ENCODE data around the gene POLD1.
"Not testable (repeated sequence)": the region's sequence is repeated elsewhere in the genome, so short reads cannot be mapped to it uniquely, and the experiment has no call there.

POLD1 gene

DNA sequence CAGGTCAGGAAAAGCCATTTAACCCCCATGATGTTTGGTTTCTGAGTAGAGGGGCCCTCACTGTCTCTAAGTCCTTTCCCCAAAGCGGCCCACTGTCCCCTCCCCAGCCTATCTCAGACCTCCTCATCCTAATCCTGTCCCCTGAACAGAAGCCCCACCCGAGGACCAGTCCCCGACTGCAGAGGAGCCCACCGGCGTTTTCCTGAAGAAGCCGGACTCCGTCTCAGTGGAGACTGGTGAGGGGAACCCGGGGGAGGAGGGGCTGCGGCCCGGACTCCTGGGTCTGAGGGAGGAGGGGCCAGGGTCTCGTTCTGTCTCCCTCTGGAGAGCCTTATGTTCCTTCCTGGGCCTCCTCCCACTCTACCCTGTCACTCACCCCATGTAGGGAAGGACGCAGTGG lies 51.5 kb downstream of the POLD1 start:
- no peak for DNase-seq (ENCODE audit: low read depth in 2 of 2)

DNA sequence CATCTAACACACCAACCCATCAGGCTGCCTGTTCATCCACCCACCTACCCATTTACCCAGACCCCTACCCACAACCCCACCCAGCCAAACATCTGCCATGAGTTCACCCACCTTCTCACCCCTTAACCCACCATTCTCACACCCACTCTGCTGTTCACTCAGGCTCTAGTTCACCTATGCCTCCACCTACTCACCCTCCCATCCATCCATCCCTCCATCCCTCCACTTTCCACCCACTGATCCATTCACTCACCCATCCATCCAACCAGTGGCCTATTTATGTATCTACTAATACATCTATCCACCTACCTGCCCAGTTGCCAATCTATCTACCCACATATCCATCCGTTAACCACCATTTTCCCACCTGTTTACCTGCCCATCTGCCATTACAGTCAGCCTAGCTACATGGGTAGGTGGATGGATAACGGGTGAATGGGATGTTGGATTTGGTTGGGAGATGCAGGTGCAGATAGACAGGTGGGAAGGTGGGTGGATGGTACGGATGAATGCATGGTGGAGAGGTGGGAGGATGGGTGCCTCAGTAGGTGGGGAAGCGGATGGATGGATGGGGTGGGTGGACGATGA lies 53.8 kb downstream of the POLD1 start:
- no peak for DNase-seq (ENCODE audit: low read depth in 2 of 2)

DNA sequence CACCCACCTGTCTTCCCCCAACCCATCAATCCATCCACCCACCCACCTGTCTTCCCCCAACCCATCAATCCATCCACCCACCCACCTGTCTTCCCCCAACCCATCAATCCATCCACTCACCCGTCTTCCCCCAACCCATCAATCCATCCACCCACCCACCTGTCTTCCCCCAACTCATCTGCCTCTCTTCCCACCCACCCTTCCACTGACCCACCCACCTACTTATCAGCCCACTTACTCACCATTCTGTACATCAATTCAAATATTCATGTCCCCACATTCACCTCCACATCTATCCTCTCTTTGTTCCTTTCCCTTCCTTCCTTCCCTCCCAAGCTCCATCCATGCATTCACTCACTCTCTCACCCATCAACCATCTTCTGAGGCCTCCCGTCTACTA lies 55.0 kb downstream of the POLD1 start:
- not testable (repeated sequence) for DNase-seq (ENCODE audit: low read depth in 2 of 2)

DNA sequence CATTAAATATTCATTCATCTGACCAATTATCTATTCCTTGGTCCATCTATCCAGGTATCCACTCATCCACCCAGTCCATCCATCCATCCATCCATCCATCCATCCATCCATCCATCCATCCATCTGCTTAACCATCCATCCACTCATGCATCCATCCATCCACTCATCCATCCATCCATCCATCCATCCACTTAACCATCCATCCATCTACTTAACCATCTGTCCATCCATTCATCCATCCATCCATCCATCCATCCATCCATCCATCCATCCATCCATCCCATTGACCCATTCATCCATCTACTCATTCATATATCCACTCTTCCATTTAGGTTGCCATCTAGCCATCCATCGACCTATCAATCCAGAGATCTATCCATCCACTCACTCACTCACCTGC lies 59.9 kb downstream of the POLD1 start:
- DNase-seq (ENCODE audit: low read depth in 2 of 2): no peak

DNA sequence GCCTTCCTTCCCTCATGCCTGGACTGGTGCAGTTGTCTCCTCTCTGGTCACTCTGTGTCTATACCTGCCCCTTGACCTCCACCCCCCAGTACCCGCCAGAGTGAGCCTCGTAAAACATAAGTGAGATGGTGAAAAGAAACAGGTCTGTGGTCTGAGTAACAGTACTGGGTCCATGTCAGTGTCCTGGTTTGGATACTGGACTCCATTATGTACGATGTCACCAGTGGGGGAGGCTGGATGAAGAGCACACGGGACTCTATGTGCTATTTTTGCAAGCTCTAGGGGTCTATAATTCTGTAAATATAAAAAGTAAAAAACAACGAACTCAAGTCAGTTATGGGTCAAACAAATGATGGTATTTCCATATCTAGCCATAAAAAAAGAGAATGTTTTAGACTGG lies 62.9 kb downstream of the POLD1 start:
- no peak for DNase-seq (ENCODE audit: low read depth in 2 of 2)

GRCh38 chr19:50447750-50448149 lies 63.6 kb downstream of the POLD1 start:
- DNase-seq (ENCODE audit: low read depth in 2 of 2): no peak

DNA sequence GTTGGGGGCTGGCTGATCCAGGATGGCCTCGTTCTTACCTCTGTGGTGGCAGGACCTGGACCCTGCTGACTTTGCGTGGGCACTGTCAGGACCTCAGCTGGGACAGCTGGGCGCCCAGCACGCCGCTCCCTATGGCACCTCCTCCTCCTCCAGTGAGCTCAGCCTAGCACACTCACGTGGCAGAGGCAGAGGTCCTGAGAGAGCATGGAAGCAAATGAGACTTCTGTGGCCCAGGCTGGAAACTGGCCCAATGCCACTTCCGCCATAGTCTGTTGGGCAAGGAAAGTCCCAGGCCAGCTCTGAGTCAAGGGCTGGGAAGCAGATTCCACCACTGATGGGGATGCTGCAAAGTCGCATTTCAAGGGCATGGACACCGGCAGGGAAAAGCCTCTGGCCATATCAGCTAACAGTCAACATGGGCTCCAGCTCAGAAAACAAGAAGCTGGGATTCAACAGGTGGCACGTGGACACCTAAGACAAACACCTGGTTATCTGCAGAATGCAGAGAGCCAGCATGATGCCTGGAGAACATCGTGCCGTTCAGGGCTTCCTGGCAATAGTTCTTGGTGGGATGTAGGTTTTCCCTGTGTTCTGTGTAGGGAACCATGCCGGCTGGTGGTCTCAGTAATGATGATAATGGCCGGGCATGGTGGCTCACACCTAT lies 65.2 kb downstream of the POLD1 start:
- DNase-seq (ENCODE audit: low read depth in 2 of 2): no peak

- no peak for DNase-seq (ENCODE audit: low read depth in 2 of 2)
Measured at GRCh38 chr19:50450369-50451222, 66.4 kb downstream of the POLD1 start.

DNA sequence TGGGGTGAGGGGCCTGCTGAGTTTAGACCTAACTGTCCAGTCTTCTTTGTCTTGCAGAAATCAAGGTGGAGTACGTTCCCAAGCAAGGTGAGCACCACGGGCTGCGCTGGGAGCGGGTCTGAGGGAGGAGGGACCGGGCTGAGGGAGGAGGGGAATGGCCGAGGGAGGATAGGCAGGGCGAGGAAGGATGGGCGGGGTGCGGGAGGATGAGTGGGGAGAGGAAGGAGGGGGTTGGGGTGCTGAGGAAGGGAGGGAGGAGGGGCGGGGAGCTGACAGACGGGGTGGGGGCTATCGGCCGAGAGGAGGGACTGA lies 67.0 kb downstream of the POLD1 start:
- DNase-seq (ENCODE audit: low read depth in 2 of 2): no peak

DNA sequence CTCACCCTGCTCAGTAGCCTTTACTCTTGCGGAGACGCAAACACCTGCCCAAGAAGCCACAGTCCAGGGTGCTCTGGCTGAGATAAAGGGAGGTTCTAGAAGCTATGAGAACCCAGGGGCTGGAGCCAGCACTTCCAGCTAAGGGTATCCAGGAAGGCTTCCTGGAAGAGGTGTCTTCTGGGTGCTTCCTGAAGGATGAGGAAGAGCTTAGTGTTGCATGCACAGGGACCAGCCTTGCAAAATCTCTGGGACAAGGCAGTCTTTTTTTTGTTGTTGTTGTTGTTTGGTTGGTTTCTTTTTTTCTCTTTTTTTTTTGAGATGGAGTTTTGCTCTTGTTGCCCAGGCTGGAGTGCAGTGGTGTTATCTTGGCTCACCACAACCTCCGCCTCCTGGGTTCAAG lies 69.1 kb downstream of the POLD1 start:
- no peak for DNase-seq (ENCODE audit: low read depth in 2 of 2)

DNA sequence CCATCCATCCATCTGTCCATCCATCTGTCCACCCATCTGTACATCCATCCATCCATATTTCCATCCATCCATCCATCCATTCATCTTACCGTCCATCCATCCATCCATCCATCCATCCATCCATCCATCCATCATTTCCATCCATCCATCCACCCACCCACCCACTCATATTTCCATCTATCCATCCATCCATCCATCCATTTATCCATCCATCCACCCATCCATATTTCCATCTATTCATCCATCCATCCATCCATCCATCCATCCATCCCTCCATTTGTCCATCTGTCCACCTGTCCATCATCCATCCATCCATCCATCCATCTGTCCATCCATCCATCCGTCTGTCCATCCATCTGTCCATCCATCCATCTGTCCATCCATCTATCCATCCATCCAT lies 71.8 kb downstream of the POLD1 start:
- DNase-seq (ENCODE audit: low read depth in 2 of 2): no peak

- DNase-seq (ENCODE audit: low read depth in 2 of 2): no peak
Measured at GRCh38 chr19:50457300-50457699, 73.2 kb downstream of the POLD1 start.

GRCh38 chr19:50458396-50459066 lies 74.4 kb downstream of the POLD1 start:
- no peak for DNase-seq (ENCODE audit: low read depth in 2 of 2)

GRCh38 chr19:50459067-50459456 lies 74.9 kb downstream of the POLD1 start:
- no peak for DNase-seq (ENCODE audit: low read depth in 2 of 2)

DNA sequence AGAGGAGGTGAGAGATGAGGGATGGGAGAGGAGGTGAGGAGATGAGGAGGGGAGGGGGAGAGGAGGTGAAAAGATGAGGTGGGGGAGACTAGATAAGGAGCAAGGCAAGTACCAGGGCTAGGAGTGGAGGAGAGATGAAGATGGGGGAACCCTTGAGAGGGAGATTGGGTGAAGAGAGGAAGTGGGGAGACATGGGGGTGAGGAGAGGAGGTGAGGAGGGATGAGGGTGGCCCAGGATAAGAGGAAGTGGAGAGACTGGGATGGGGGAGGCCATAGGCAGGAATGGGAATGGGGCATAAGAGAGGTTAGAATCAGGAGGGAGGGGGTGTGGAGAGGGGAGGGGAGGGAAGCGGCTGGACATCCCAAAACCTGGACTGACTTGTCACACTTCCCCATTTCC lies 75.5 kb downstream of the POLD1 start:
- DNase-seq (ENCODE audit: low read depth in 2 of 2): no peak

DNA sequence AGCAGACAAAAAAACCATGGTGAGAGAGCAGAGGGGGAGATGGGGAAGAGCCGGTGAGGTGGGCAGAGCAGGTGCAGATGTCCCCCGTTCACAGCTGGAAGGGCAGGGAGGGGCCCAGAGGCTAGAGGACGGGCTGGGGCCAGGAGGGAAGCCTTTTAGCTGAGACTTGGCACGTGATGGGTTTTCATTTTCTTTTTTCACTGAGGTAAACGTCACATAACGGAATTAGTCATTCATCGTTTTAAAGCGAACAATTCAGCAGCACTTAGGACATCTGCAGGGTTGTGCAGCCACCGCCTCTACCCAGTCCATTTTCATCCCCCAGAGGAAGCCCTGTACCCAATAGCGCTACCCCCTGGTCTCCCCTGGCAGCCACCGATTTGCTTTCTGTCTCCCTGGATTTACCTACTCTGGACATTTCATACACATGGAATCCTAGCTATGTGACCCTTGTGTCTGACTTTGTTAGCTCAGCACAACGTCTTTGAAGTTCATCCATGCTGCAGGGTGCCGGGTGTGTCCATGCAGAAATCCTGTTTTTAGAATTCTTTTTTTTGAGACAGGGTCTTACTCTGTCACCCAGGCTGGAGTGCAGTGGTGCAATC lies 76.1 kb downstream of the POLD1 start:
- DNase-seq (ENCODE audit: low read depth in 2 of 2): no peak

DNA sequence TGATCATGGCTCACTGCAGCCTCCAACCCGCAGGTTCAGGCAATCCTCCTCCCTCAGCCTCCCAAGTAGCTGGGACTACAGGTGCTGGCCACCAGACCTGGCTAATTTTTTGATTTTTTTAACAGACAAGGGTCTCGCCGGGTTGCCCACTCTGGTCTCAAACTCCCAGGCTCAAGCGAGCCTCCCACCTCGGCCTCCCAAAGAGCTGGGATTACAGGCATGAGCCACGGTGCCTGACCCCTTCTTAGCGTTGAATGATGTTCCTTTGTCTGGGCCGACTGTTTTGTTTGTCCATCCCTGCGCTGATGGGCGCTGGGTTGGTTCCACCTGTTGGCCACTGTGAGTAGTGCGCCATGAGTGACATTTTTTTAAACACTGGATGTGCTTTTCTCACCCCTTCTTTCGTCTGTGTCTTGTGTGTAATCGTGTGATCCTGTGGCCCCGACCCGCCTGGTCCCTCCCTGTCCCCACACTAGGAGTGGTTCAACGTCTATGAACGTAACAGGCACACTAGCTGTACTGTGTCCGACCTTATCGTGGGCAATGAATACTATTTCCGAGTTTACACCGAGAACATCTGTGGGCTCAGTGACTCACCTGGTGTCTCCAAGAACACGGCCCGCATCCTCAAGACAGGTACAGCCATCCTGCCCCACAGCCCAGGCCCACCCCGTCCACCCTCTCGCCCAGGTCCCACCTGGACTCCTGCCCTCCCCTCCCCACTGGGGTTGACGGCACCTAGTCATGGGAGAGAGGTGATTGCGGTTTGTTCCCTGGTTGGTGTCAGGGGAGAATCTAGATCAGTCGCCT lies 77.1 kb downstream of the POLD1 start:
- DNase-seq (ENCODE audit: low read depth in 2 of 2): peak; percentile 13 to 18

GRCh38 chr19:50462970-50463369 lies 78.8 kb downstream of the POLD1 start:
- DNase-seq (ENCODE audit: low read depth in 2 of 2): no peak

DNA sequence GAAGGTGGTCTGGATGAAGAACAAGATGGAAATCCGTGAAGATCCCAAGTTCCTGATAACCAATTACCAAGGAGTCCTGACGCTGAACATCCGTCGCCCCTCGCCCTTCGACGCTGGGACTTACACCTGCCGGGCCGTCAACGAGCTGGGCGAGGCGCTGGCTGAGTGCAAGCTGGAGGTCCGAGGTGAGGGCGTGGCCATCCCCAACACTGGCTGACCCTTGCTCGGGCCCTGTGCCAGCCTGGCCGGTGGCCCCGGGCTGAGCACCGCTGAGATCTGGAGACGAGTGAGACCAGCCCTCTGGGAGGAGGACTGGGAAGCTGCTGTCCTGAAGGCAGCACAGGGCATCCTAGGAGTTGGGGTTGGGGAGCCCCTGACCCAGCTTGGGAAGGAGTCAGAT lies 80.2 kb downstream of the POLD1 start:
- no peak for DNase-seq (ENCODE audit: low read depth in 2 of 2)

DNA sequence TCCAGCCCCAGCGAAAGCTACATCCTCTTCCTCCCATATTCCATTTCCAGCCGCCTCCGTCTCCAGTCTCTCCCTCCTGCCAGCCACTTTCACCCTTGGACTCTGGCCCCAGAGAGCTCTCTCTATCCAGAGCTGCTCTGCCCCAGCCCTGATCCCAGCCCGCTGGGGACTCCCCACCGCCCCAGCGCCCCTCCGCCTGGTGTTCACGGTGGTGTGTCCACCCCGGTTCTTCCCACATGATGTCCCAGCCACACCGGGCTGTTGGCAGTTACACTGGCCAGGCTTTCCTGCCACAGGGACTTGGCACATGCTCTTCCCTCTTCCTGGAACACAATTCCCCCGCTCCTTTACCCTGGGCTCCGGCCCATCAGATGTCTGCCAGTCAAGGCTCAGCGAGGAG lies 80.9 kb downstream of the POLD1 start:
- no peak for DNase-seq (ENCODE audit: low read depth in 2 of 2)

DNA sequence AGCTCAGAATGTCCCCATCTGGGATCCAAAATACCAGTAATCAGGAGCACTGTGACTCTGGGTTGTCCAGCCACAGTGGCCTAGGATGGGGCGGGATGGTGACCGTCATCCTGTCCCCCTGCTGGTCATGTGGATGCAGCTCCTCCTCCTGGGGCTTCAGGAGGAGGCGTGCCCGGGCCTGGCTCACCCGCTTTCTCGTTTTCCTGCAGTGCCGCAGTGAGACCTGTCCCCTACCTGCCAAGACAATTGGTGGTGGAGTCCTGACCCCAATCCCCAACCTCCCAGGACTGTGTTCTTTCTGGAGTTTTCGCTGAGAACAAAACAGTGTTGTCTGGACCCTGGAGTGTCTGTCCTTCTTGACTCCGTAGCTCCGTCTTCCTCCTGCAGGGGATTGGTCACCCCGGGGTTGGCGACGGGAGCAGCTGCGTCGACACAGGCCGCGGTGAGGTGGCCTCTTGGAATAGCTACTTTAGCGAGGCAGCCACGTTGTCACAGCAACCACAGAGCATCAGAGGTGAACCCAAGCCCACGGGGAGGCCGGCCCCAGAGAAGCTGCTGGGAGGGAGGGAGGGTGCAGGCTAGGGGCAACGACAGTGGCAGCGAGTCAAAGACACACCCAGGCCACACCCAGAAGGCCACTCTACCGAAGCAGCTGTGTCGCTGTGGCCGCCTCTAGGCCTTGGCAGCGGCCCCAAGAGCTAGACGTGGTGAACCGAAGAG lies 82.0 kb downstream of the POLD1 start:
- no peak for DNase-seq (ENCODE audit: low read depth in 2 of 2)
